ENCODE data around the gene N4BP2L2.
A peak's percentile ranks its signal among the peaks of the same experiment; 100 is the strongest.

Gene N4BP2L2

GRCh38 chr13:32549788-32550187, 11.2 kb upstream of the N4BP2L2 start:
- Mint-ChIP-seq H3K36me3 (no peaks in the 10 kb centered on the region), H3K4me1 (peaks cover 10 to 16% of the 10 kb centered on the region in 2 donors), H3K27ac (no peak overlapping the region), H3K9me3 (no peaks in the 10 kb centered on the region), H3K4me3 (no peak overlapping the region), H3K27me3 (peaks cover 4 to 6% of the 10 kb centered on the region in 2 donors)
- DNase-seq (no peak), ATAC-seq (replicated peaks) (no peak)

- Mint-ChIP-seq H3K4me1 (peaks cover 10 to 16% of the 10 kb centered on the region in 2 donors), H3K27me3 (peaks cover 4 to 6% of the 10 kb centered on the region in 2 donors), H3K4me3 (no peak overlapping the region), H3K27ac (no peak overlapping the region), H3K9me3 (no peaks in the 10 kb centered on the region), H3K36me3 (no peaks in the 10 kb centered on the region)
- ATAC-seq (replicated peaks) (no peak), DNase-seq (no peak)
Measured at GRCh38 chr13:32548837-32549236, 10.2 kb upstream of the N4BP2L2 start.

GRCh38 chr13:32545083-32545482, 6.5 kb upstream of the N4BP2L2 start:
- no peak overlapping the region for H3K4me3 Mint-ChIP-seq
- no peaks in the 10 kb centered on the region for H3K27me3 Mint-ChIP-seq
- DNase-seq: no peak
- H3K9me3 Mint-ChIP-seq: no peaks in the 10 kb centered on the region
- H3K27ac Mint-ChIP-seq: no peak overlapping the region
- peaks cover 7 to 16% of the 10 kb centered on the region in 2 donors for H3K4me1 Mint-ChIP-seq
- no peaks in the 10 kb centered on the region for H3K36me3 Mint-ChIP-seq
- ATAC-seq (replicated peaks): peak; percentile 53 to 58

- no peaks in the 10 kb centered on the region for H3K9me3 Mint-ChIP-seq
- H3K36me3 Mint-ChIP-seq: no peaks in the 10 kb centered on the region
- no peaks in the 10 kb centered on the region for H3K27me3 Mint-ChIP-seq
- DNase-seq: no peak
- ATAC-seq (replicated peaks): no peak
- H3K27ac Mint-ChIP-seq: no peak overlapping the region
- no peak overlapping the region for H3K4me3 Mint-ChIP-seq
- peaks cover 10 to 22% of the 10 kb centered on the region in 2 donors for H3K4me1 Mint-ChIP-seq
Measured at GRCh38 chr13:32542221-32542620, 3.6 kb upstream of the N4BP2L2 start.

GRCh38 chr13:32538143-32538620, 413 bp downstream of the N4BP2L2 start:
- H3K27me3 Mint-ChIP-seq: no peaks in the 10 kb centered on the region
- no peak for DNase-seq
- ATAC-seq (replicated peaks): peak; percentile 83 to 88
- H3K36me3 Mint-ChIP-seq: peaks cover 29 to 32% of the 10 kb centered on the region in 2 donors
- H3K4me1 Mint-ChIP-seq: peaks cover 22 to 50% of the 10 kb centered on the region in 2 donors
- peak overlapping the region; percentile 98 to 99 for H3K4me3 Mint-ChIP-seq
- H3K27ac Mint-ChIP-seq: peak overlapping the region; percentile 100
- no peaks in the 10 kb centered on the region for H3K9me3 Mint-ChIP-seq

GRCh38 chr13:32537580-32538142, 934 bp downstream of the N4BP2L2 start:
- DNase-seq: no peak
- ATAC-seq (replicated peaks): no peak
- no peaks in the 10 kb centered on the region for H3K27me3 Mint-ChIP-seq
- peaks cover 30 to 33% of the 10 kb centered on the region in 2 donors for H3K36me3 Mint-ChIP-seq
- H3K9me3 Mint-ChIP-seq: no peaks in the 10 kb centered on the region
- H3K4me1 Mint-ChIP-seq: peaks cover 23 to 52% of the 10 kb centered on the region in 2 donors
- peak overlapping the region; percentile 100 for H3K27ac Mint-ChIP-seq
- H3K4me3 Mint-ChIP-seq: peak overlapping the region; percentile 98 to 99

GRCh38 chr13:32535748-32536147, 2.8 kb downstream of the N4BP2L2 start:
- Mint-ChIP-seq H3K9me3 (no peaks in the 10 kb centered on the region), H3K27ac (peak overlapping the region; percentile 11), H3K4me1 (peaks cover 37 to 67% of the 10 kb centered on the region in 2 donors), H3K36me3 (peaks cover 30 to 42% of the 10 kb centered on the region in 2 donors), H3K4me3 (no peak overlapping the region), H3K27me3 (no peaks in the 10 kb centered on the region)
- DNase-seq (no peak), ATAC-seq (replicated peaks) (no peak)

- no peak overlapping the region for H3K27ac Mint-ChIP-seq
- H3K27me3 Mint-ChIP-seq: no peaks in the 10 kb centered on the region
- peak overlapping the region; percentile 46 to 60 for H3K4me3 Mint-ChIP-seq
- no peaks in the 10 kb centered on the region for H3K9me3 Mint-ChIP-seq
- DNase-seq: no peak
- H3K4me1 Mint-ChIP-seq: peaks cover 38 to 70% of the 10 kb centered on the region in 2 donors
- peaks cover 30 to 42% of the 10 kb centered on the region in 2 donors for H3K36me3 Mint-ChIP-seq
- ATAC-seq (replicated peaks): no peak
Measured at GRCh38 chr13:32535115-32535514, 3.5 kb downstream of the N4BP2L2 start.

GRCh38 chr13:32530841-32531253, 7.7 kb downstream of the N4BP2L2 start:
- H3K36me3 Mint-ChIP-seq: peaks cover 28 to 41% of the 10 kb centered on the region in 2 donors

GRCh38 chr13:32528358-32528757, 10.2 kb downstream of the N4BP2L2 start:
- no peak for DNase-seq
- H3K4me1 Mint-ChIP-seq: peaks cover 24 to 46% of the 10 kb centered on the region in 2 donors
- H3K9me3 Mint-ChIP-seq: no peaks in the 10 kb centered on the region
- ATAC-seq (replicated peaks): no peak
- H3K27me3 Mint-ChIP-seq: no peaks in the 10 kb centered on the region
- H3K36me3 Mint-ChIP-seq: peaks cover 15 to 31% of the 10 kb centered on the region in 2 donors
- no peak overlapping the region for H3K27ac Mint-ChIP-seq
- no peak overlapping the region for H3K4me3 Mint-ChIP-seq

More at GRCh38 chr13:32530841-32531253, 7.7 kb downstream of the N4BP2L2 start:
- H3K27me3 Mint-ChIP-seq: no peaks in the 10 kb centered on the region
- H3K27ac Mint-ChIP-seq: peak overlapping the region; percentile 85
- H3K9me3 Mint-ChIP-seq: no peaks in the 10 kb centered on the region
- peak overlapping the region; percentile 62 to 73 for H3K4me3 Mint-ChIP-seq
- DNase-seq (no peak), ATAC-seq (replicated peaks) (peak; percentile 52 to 59)
- H3K4me1 Mint-ChIP-seq: peaks cover 31 to 64% of the 10 kb centered on the region in 2 donors

- ATAC-seq (replicated peaks): no peak
- Mint-ChIP-seq H3K27ac (no peak overlapping the region), H3K9me3 (no peaks in the 10 kb centered on the region), H3K36me3 (peaks cover 14 to 31% of the 10 kb centered on the region in 2 donors), H3K4me1 (peaks cover 20 to 41% of the 10 kb centered on the region in 2 donors), H3K4me3 (no peak overlapping the region), H3K27me3 (no peaks in the 10 kb centered on the region)
- no peak for DNase-seq
Measured at GRCh38 chr13:32527151-32527550, 11.4 kb downstream of the N4BP2L2 start.

GRCh38 chr13:32525766-32526165, 12.8 kb downstream of the N4BP2L2 start:
- H3K36me3 Mint-ChIP-seq: peaks cover 19 to 27% of the 10 kb centered on the region in 2 donors
- H3K27me3 Mint-ChIP-seq: no peaks in the 10 kb centered on the region
- H3K27ac Mint-ChIP-seq: peak overlapping the region; percentile 43
- peaks cover 7 to 27% of the 10 kb centered on the region in 2 donors for H3K4me1 Mint-ChIP-seq
- ATAC-seq (replicated peaks) (no peak), DNase-seq (no peak)
- H3K4me3 Mint-ChIP-seq: no peak overlapping the region
- H3K9me3 Mint-ChIP-seq: no peaks in the 10 kb centered on the region

- ATAC-seq (replicated peaks): no peak
- no peaks in the 10 kb centered on the region for H3K27me3 Mint-ChIP-seq
- H3K4me1 Mint-ChIP-seq: no peaks in the 10 kb centered on the region
- no peak for DNase-seq
- H3K9me3 Mint-ChIP-seq: no peaks in the 10 kb centered on the region
- peaks cover 14 to 26% of the 10 kb centered on the region in 2 donors for H3K36me3 Mint-ChIP-seq
- no peak overlapping the region for H3K4me3 Mint-ChIP-seq
- H3K27ac Mint-ChIP-seq: no peak overlapping the region
Measured at GRCh38 chr13:32515246-32515645, 23.3 kb downstream of the N4BP2L2 start.

GRCh38 chr13:32511482-32511881, 27.1 kb downstream of the N4BP2L2 start:
- no peaks in the 10 kb centered on the region for H3K27me3 Mint-ChIP-seq
- no peak overlapping the region for H3K4me3 Mint-ChIP-seq
- H3K4me1 Mint-ChIP-seq: no peaks in the 10 kb centered on the region
- ATAC-seq (replicated peaks) (no peak), DNase-seq (no peak)
- peaks cover 5 to 22% of the 10 kb centered on the region in 2 donors for H3K36me3 Mint-ChIP-seq
- H3K9me3 Mint-ChIP-seq: no peaks in the 10 kb centered on the region
- no peak overlapping the region for H3K27ac Mint-ChIP-seq

- no peak overlapping the region for H3K27ac Mint-ChIP-seq
- DNase-seq: no peak
Measured at GRCh38 chr13:32504876-32505275, 33.7 kb downstream of the N4BP2L2 start.

More at GRCh38 chr13:32504876-32505275, 33.7 kb downstream of the N4BP2L2 start:
- Mint-ChIP-seq H3K4me1 (peaks cover 4 to 6% of the 10 kb centered on the region in 2 donors), H3K4me3 (no peak overlapping the region), H3K9me3 (no peaks in the 10 kb centered on the region), H3K36me3 (peaks cover 7 to 29% of the 10 kb centered on the region in 2 donors), H3K27me3 (no peaks in the 10 kb centered on the region)
- no peak for ATAC-seq (replicated peaks)

Measured in stimulated activated naive B cell treated with anti-CD40 and anti-IgM and Interleukin-4, amounts not matched to agents 10 μg/mL and 1 μg/mL and 100 μg/mL, for 72 hours (primary cell).